ENCODE results near the gene ALOXE3. TPM values are rescaled to one million over a fixed set of nuclear protein-coding genes. Genes with fewer than 3 reads are reported as not detected.
A peak's percentile ranks its signal among the peaks of the same experiment; 100 is the strongest.

The ALOXE3 gene
- total and polyA plus RNA-seq, 7 donors: 0.17 TPM; not detected in 6

DNA sequence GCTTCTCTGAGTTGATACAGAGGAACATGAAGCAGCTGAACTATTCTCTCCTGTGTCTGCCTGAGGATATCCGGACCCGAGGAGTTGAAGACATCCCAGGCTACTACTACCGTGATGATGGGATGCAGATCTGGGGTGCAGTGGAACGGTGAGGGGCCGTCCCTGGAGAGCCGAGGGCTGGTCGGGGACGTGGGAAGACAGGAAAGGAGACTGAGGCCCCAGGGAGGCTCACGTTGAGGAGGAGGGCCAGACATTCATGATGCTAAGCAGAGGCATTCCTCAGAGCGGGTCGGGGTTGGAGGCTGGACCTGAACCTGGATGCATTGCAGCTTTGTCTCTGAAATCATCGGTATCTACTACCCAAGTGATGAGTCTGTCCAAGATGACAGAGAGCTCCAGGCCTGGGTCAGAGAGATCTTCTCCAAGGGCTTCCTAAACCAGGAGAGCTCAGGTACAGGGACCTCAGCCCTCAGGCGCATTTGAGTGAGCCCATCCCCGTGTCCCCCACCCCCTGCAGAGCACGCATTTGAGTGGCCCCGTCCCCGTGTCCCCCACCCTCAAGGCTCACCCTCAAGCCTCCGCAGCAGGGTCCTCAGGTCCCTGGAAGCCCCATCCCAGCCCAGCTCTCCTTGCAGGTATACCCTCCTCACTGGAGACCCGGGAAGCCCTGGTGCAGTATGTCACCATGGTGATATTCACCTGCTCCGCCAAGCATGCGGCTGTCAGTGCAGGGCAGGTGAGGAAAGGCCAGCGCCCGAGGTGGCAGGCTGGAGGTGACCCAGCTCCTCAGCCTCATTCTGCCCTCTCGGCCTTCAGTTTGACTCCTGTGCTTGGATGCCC lies 71.2 kb downstream of the ALOXE3 start:
- no peaks in the 10 kb centered on the region for H3K9me3 ChIP-seq
- 86 to 88% methylated on average over 24 of the region's 24 CpGs for WGBS, 2 donors
- intact Hi-C loops (cut with DNase I): no loop called here
- H3K4me3 ChIP-seq: no peak overlapping the region
- peaks cover 0 to 12% (median 0%) of the 10 kb centered on the region in 3 donors for H3K27me3 ChIP-seq
- TF ChIP-seq, protein P1, sequence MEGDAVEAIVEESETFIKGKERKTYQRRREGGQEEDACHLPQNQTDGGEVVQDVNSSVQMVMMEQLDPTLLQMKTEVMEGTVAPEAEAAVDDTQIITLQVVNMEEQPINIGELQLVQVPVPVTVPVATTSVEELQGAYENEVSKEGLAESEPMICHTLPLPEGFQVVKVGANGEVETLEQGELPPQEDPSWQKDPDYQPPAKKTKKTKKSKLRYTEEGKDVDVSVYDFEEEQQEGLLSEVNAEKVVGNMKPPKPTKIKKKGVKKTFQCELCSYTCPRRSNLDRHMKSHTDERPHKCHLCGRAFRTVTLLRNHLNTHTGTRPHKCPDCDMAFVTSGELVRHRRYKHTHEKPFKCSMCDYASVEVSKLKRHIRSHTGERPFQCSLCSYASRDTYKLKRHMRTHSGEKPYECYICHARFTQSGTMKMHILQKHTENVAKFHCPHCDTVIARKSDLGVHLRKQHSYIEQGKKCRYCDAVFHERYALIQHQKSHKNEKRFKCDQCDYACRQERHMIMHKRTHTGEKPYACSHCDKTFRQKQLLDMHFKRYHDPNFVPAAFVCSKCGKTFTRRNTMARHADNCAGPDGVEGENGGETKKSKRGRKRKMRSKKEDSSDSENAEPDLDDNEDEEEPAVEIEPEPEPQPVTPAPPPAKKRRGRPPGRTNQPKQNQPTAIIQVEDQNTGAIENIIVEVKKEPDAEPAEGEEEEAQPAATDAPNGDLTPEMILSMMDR (IDR thresholded peaks at IDR 0.05): no peak
- TF ChIP-seq EP300 (IDR thresholded peaks at IDR 0.05) (no peak), POLR2A (IDR thresholded peaks at IDR 0.05) (no peak), POLR2AphosphoS5 (IDR thresholded peaks at IDR 0.05) (no peak)
- peak; percentile 56 for DNase-seq
- no peak overlapping the region for H3K27ac ChIP-seq
- no peaks in the 10 kb centered on the region for H3K36me3 ChIP-seq
- H3K4me1 ChIP-seq: no peaks in the 10 kb centered on the region

GRCh38 chr17:8046306-8046928 lies 71.9 kb downstream of the ALOXE3 start:
- no peak overlapping the region for H3K4me3 ChIP-seq
- DNase-seq: peak; percentile 58
- no peak overlapping the region for H3K27ac ChIP-seq
- H3K4me1 ChIP-seq: no peaks in the 10 kb centered on the region
- TF ChIP-seq POLR2AphosphoS5 (IDR thresholded peaks at IDR 0.05): no peak
- TF ChIP-seq POLR2A (IDR thresholded peaks at IDR 0.05): no peak
- no peak for TF ChIP-seq EP300 (IDR thresholded peaks at IDR 0.05)
- no peaks in the 10 kb centered on the region for H3K9me3 ChIP-seq
- 84 to 90% methylated on average over 11 of the region's 11 CpGs for WGBS, 2 donors
- no peaks in the 10 kb centered on the region for H3K36me3 ChIP-seq
- intact Hi-C loops (cut with DNase I): no loop called here
- H3K27me3 ChIP-seq: peaks cover 0 to 12% (median 0%) of the 10 kb centered on the region in 3 donors

Small RNA genes within 50 kb of the gene (small RNA-seq; reads per million reads assigned to genes)
- gene MIR4314: 0 reads per million in 3 donors

Other genes with a start within 250 kb of the ALOXE3 start
- 100 to 1,000 TPM in 3 of 4 donors, 10 to 100 TPM in 1; 97.2 to 147 (median 117) TPM for gene CHD3, start 229.7 kb downstream of the ALOXE3 start, total RNA-seq
- gene CHD3, start 229.7 kb downstream of the ALOXE3 start, polyA plus RNA-seq: 10 to 100 TPM; 33.8 to 88.9 (median 47.4) TPM
- 1 to 10 TPM; 3.2 to 4.5 (median 4.2) TPM for gene RNF227, start 202.2 kb downstream of the ALOXE3 start, total RNA-seq
- 1 to 10 TPM in 2 of 3 donors, under 1 TPM in 1; 0.69 to 3.6 (median 1.8) TPM for gene RNF227, start 202.2 kb downstream of the ALOXE3 start, polyA plus RNA-seq
- 1 to 10 TPM in 1 of 4 donors, under 1 TPM in 2, not detected in 1; 0.54 to 2.1 (median 0.66) TPM for gene KCNAB3, start 188.7 kb downstream of the ALOXE3 start, total RNA-seq
- 1 to 10 TPM in 1 of 3 donors, under 1 TPM in 2; 0.60 to 5.5 (median 0.69) TPM for gene KCNAB3, start 188.7 kb downstream of the ALOXE3 start, polyA plus RNA-seq
- 10 to 100 TPM; 33.5 to 66.5 (median 45.7) TPM for gene TRAPPC1, start 186.6 kb downstream of the ALOXE3 start, total RNA-seq
- gene TRAPPC1, start 186.6 kb downstream of the ALOXE3 start, polyA plus RNA-seq: 100 to 1,000 TPM; 123 to 170 (median 123) TPM
- 10 to 100 TPM; 11.8 to 40.4 (median 30.0) TPM for gene CNTROB, start 186.3 kb downstream of the ALOXE3 start, total RNA-seq
- 10 to 100 TPM; 16.6 to 33.3 (median 16.8) TPM for gene CNTROB, start 186.3 kb downstream of the ALOXE3 start, polyA plus RNA-seq
- gene GUCY2D, start 115.9 kb downstream of the ALOXE3 start, total RNA-seq: not detected
- under 1 TPM in 1 of 3 donors, not detected in 2; 0.04 TPM for gene GUCY2D, start 115.9 kb downstream of the ALOXE3 start, polyA plus RNA-seq
- gene ALOX15B, start 79.5 kb downstream of the ALOXE3 start, total RNA-seq: 1 to 10 TPM; 2.8 to 5.3 (median 4.3) TPM
- gene ALOX15B, start 79.5 kb downstream of the ALOXE3 start, polyA plus RNA-seq: 1 to 10 TPM; 1.2 to 3.2 (median 1.8) TPM
- gene ALOX12B, start 30.8 kb downstream of the ALOXE3 start, total RNA-seq: not detected
- under 1 TPM in 1 of 3 donors, not detected in 2; 0.52 TPM for gene ALOX12B, start 30.8 kb downstream of the ALOXE3 start, polyA plus RNA-seq
- gene HES7, start 5.6 kb upstream of the ALOXE3 start, total RNA-seq: not detected
- under 1 TPM in 1 of 3 donors, not detected in 2; 0.16 TPM for gene HES7, start 5.6 kb upstream of the ALOXE3 start, polyA plus RNA-seq
- gene PER1, start 33.9 kb upstream of the ALOXE3 start, total RNA-seq: 100 to 1,000 TPM in 2 of 4 donors, 10 to 100 TPM in 2; 60.3 to 153 (median 84.5) TPM
- gene PER1, start 33.9 kb upstream of the ALOXE3 start, polyA plus RNA-seq: 10 to 100 TPM; 30.5 to 67.7 (median 34.2) TPM
- gene VAMP2, start 44.4 kb upstream of the ALOXE3 start, total RNA-seq: 10 to 100 TPM; 20.4 to 29.6 (median 27.3) TPM
- gene VAMP2, start 44.4 kb upstream of the ALOXE3 start, polyA plus RNA-seq: 10 to 100 TPM; 37.7 to 57.1 (median 54.9) TPM
- gene TMEM107, start 57.9 kb upstream of the ALOXE3 start, total RNA-seq: 10 to 100 TPM in 3 of 4 donors, 1 to 10 TPM in 1; 8.3 to 61.7 (median 20.6) TPM
- 10 to 100 TPM in 1 of 3 donors, 1 to 10 TPM in 2; 4.6 to 20.8 (median 7.2) TPM for gene TMEM107, start 57.9 kb upstream of the ALOXE3 start, polyA plus RNA-seq
- 10 to 100 TPM in 3 of 4 donors, 1 to 10 TPM in 1; 7.7 to 17.7 (median 15.8) TPM for gene BORCS6, start 71.7 kb upstream of the ALOXE3 start, total RNA-seq
- gene BORCS6, start 71.7 kb upstream of the ALOXE3 start, polyA plus RNA-seq: 10 to 100 TPM in 2 of 3 donors, 1 to 10 TPM in 1; 9.2 to 14.6 (median 10.8) TPM
- gene AURKB, start 92.1 kb upstream of the ALOXE3 start, total RNA-seq: 1 to 10 TPM in 2 of 4 donors, not detected in 2; 1.4 to 3.3 TPM
- gene AURKB, start 92.1 kb upstream of the ALOXE3 start, polyA plus RNA-seq: 10 to 100 TPM in 2 of 3 donors, 1 to 10 TPM in 1; 1.8 to 45.6 (median 12.7) TPM
- 10 to 100 TPM; 14.6 to 19.9 (median 16.7) TPM for gene CTC1, start 129.5 kb upstream of the ALOXE3 start, total RNA-seq
- 10 to 100 TPM in 2 of 3 donors, 1 to 10 TPM in 1; 3.7 to 34.2 (median 13.2) TPM for gene CTC1, start 129.5 kb upstream of the ALOXE3 start, polyA plus RNA-seq
- gene PFAS, start 130.8 kb upstream of the ALOXE3 start, total RNA-seq: 10 to 100 TPM in 1 of 4 donors, 1 to 10 TPM in 3; 4.6 to 10.2 (median 6.9) TPM
- gene PFAS, start 130.8 kb upstream of the ALOXE3 start, polyA plus RNA-seq: 10 to 100 TPM in 1 of 3 donors, 1 to 10 TPM in 2; 1.4 to 22.2 (median 1.8) TPM
- 10 to 100 TPM; 27.1 to 46.6 (median 30.8) TPM for gene RANGRF, start 170.2 kb upstream of the ALOXE3 start, total RNA-seq
- 10 to 100 TPM; 20.8 to 44.8 (median 24.6) TPM for gene RANGRF, start 170.2 kb upstream of the ALOXE3 start, polyA plus RNA-seq
- 1 to 10 TPM; 1.8 to 5.0 (median 4.2) TPM for gene SLC25A35, start 176.9 kb upstream of the ALOXE3 start, total RNA-seq
- gene SLC25A35, start 176.9 kb upstream of the ALOXE3 start, polyA plus RNA-seq: 1 to 10 TPM; 3.6 to 8.5 (median 4.9) TPM
- gene ARHGEF15, start 191.7 kb upstream of the ALOXE3 start, total RNA-seq: 1 to 10 TPM; 1.1 to 4.9 (median 2.8) TPM
- 1 to 10 TPM in 2 of 3 donors, under 1 TPM in 1; 0.46 to 8.9 (median 1.2) TPM for gene ARHGEF15, start 191.7 kb upstream of the ALOXE3 start, polyA plus RNA-seq
- gene ODF4, start 221.3 kb upstream of the ALOXE3 start, total RNA-seq: not detected
- not detected for gene ODF4, start 221.3 kb upstream of the ALOXE3 start, polyA plus RNA-seq

Measured in sigmoid colon (tissue), 7 donors.